ENCODE data around the gene PROM1.

DNA sequence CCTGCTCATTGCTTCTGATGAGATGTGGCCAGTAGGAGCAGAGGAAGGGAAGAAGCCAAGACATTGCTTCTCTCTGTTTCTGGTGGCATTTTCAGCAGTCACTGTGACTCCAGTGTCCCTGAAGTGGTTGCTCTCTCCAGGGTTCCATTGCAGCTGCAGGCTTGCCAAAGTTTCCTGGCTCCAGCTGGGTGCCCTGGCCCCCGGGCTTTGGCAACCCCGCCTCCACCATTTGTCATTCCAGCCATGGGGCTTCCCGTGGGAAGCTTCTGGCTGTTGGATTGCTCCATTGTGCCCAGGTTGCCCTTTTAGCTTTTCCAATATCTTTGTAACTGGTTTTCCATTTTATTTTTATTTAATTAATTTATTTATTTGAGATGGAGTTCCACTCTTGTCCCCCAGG, 158.0 kb downstream of the PROM1 start:
- TF ChIP-seq POLR2A (IDR thresholded peaks at IDR 0.05) (no peak), CTCF (IDR thresholded peaks at IDR 0.05) (no peak)
